ENCODE measurements around the gene ATXN8OS. TPM values are rescaled to one million over a fixed set of nuclear protein-coding genes. Genes with fewer than 3 reads are reported as not detected.

ATXN8OS gene
- total RNA-seq, 6 experiments from 2014 or later, result not detected

- 28% methylated on average over 5 of the region's 5 CpGs for WGBS (ENCODE audit: insufficient coverage, low coverage, low lambda C conversion rate, missing lambda C conversion rate)
- TF ChIP-seq CTCF (IDR thresholded peaks at IDR 0.05), result no peak
- TF ChIP-seq POLR2A (IDR thresholded peaks at IDR 0.05), result no peak
- intact Hi-C loops (cut with DNase I), result no loop called here
Observed at GRCh38 chr13:70162141-70162540, 54.5 kb downstream of the ATXN8OS start.

GRCh38 chr13:70170689-70171088 is 63.1 kb downstream of the ATXN8OS start:
- H3K9me3 ChIP-seq, result no peaks in the 10 kb centered on the region
- no peaks in the 10 kb centered on the region for H3K27me3 ChIP-seq
- 55% methylated on average over 5 of the region's 5 CpGs for WGBS (ENCODE audit: insufficient coverage, low coverage, low lambda C conversion rate, missing lambda C conversion rate)
- DNase-seq, result no peak
- no peak for ATAC-seq
- H3K36me3 ChIP-seq, result no peaks in the 10 kb centered on the region
- TF ChIP-seq CTCF (IDR thresholded peaks at IDR 0.05), result no peak
- no peak for TF ChIP-seq POLR2A (IDR thresholded peaks at IDR 0.05)
- intact Hi-C loops (cut with DNase I), result no loop called here
- H3K27ac ChIP-seq, result no peak overlapping the region
- no peak overlapping the region for H3K4me3 ChIP-seq
- H3K4me1 ChIP-seq, result no peaks in the 10 kb centered on the region

More at GRCh38 chr13:70162141-70162540, 54.5 kb downstream of the ATXN8OS start:
- no peak overlapping the region for H3K4me3 ChIP-seq
- H3K27me3 ChIP-seq, result no peaks in the 10 kb centered on the region
- no peaks in the 10 kb centered on the region for H3K9me3 ChIP-seq
- DNase-seq (no peak), ATAC-seq (no peak)
- no peaks in the 10 kb centered on the region for H3K4me1 ChIP-seq
- no peak overlapping the region for H3K27ac ChIP-seq
- H3K36me3 ChIP-seq, result no peaks in the 10 kb centered on the region

GRCh38 chr13:70171151-70171550 is 63.5 kb downstream of the ATXN8OS start:
- 44% methylated on average over 3 of the region's 3 CpGs for WGBS (ENCODE audit: insufficient coverage, low coverage, low lambda C conversion rate, missing lambda C conversion rate)
- Histone ChIP-seq H3K4me1 (no peaks in the 10 kb centered on the region), H3K27ac (no peak overlapping the region), H3K4me3 (no peak overlapping the region), H3K36me3 (no peaks in the 10 kb centered on the region), H3K27me3 (no peaks in the 10 kb centered on the region), H3K9me3 (no peaks in the 10 kb centered on the region)
- ATAC-seq, result no peak
- intact Hi-C loops (cut with DNase I), result no loop called here
- no peak for DNase-seq
- TF ChIP-seq POLR2A (IDR thresholded peaks at IDR 0.05), result no peak
- no peak for TF ChIP-seq CTCF (IDR thresholded peaks at IDR 0.05)

GRCh38 chr13:70172946-70173597 is 65.4 kb downstream of the ATXN8OS start:
- H3K27ac ChIP-seq, result no peak overlapping the region
- ATAC-seq (no peak), DNase-seq (no peak)
- no peaks in the 10 kb centered on the region for H3K27me3 ChIP-seq
- no peak overlapping the region for H3K4me3 ChIP-seq
- no peaks in the 10 kb centered on the region for H3K36me3 ChIP-seq
- H3K9me3 ChIP-seq, result no peaks in the 10 kb centered on the region
- no peaks in the 10 kb centered on the region for H3K4me1 ChIP-seq
- intact Hi-C loops (cut with DNase I), result no loop called here
- TF ChIP-seq POLR2A (IDR thresholded peaks at IDR 0.05), result no peak
- no peak for TF ChIP-seq CTCF (IDR thresholded peaks at IDR 0.05)
- 33% methylated on average over 1 of the region's 1 CpG for WGBS (ENCODE audit: insufficient coverage, low coverage, low lambda C conversion rate, missing lambda C conversion rate)

GRCh38 chr13:70173598-70173959 is 66.0 kb downstream of the ATXN8OS start:
- Histone ChIP-seq H3K4me3 (no peak overlapping the region), H3K9me3 (no peaks in the 10 kb centered on the region), H3K4me1 (no peaks in the 10 kb centered on the region), H3K27me3 (no peaks in the 10 kb centered on the region), H3K27ac (no peak overlapping the region), H3K36me3 (no peaks in the 10 kb centered on the region)
- intact Hi-C loops (cut with DNase I), result no loop called here
- TF ChIP-seq POLR2A (IDR thresholded peaks at IDR 0.05), result no peak
- TF ChIP-seq CTCF (IDR thresholded peaks at IDR 0.05), result no peak
- 28% methylated on average over 1 of the region's 1 CpG for WGBS (ENCODE audit: insufficient coverage, low coverage, low lambda C conversion rate, missing lambda C conversion rate)
- ATAC-seq, result no peak
- DNase-seq, result no peak

All from right lobe of liver (tissue), 6 donors.